IMR-90 (cell line): Measurements from ENCODE around the gene EIF3I. TPM values are rescaled to one million over a fixed set of nuclear protein-coding genes. Genes with fewer than 3 reads are reported as not detected.

Experiments
- ATAC-seq: fragments of 200-7000 bp; cut with Tn5 transposase; 2 replicates; pipeline ENCODE4 v1.9.1; 2020; ENCODE audit warnings: low read depth, mild to moderate bottlenecking, moderate library complexity
- BruUV-seq: library from RNA; stranded (reverse); fragments of 400-500 nt; replicated peaks from 2 replicates; lab custom pipeline; 2021; lab: Mats Ljungman, UMichigan
- CTCF ChIA-PET: fragments of 300-600 bp; formaldehyde crosslinking; extraction: SDS; loops from one replicate; lab custom pipeline; 2021; ENCODE audit warnings: antibody characterized with exemption; lab: Yijun Ruan, JAX
- POLR2A ChIA-PET: fragments of 300-600 bp; sonication (Branson Sonifier 250); formaldehyde crosslinking; loops from one replicate; lab custom pipeline; 2022; ENCODE audit warnings: antibody characterized with exemption; ENCODE audit not compliant: unreplicated experiment; lab: Charles Lee
- DNase-seq: peaks from one replicate; pipeline ENCODE4 v3.0.0; 2013
- H2AFZ ChIP-seq: replicated peaks from 2 replicates; pipeline ENCODE3; 2013; ENCODE audit warnings: low read length, mild to moderate bottlenecking; ENCODE audit not compliant: poor library complexity
- H2AK5ac ChIP-seq: 2 replicates; pipeline ENCODE4 v1.6.1; 2013; ENCODE audit warnings: low read depth, low read length, inconsistent platforms
- H2AK9ac ChIP-seq: replicated peaks from 2 replicates; pipeline ENCODE3; 2013; ENCODE audit warnings: mild to moderate bottlenecking, low read depth, low read length, moderate library complexity; ENCODE audit not compliant: poor library complexity
- H2BK120ac ChIP-seq: 2 replicates; pipeline ENCODE4 v1.6.1; 2013; ENCODE audit warnings: low read depth, low read length, inconsistent platforms
- H2BK15ac ChIP-seq: 3 replicates; pipeline ENCODE4 v1.6.1; 2013; ENCODE audit warnings: low read depth, low read length, inconsistent platforms
- H2BK20ac ChIP-seq: 2 replicates; pipeline ENCODE4 v1.6.1; 2013; ENCODE audit warnings: low read depth, mild to moderate bottlenecking, inconsistent platforms, low read length, moderate library complexity
- H2BK5ac ChIP-seq: 2 replicates; pipeline ENCODE4 v1.6.1; 2013; ENCODE audit warnings: mild to moderate bottlenecking, low read depth, low read length, inconsistent platforms; ENCODE audit not compliant: poor library complexity, severe bottlenecking
- H3K14ac ChIP-seq: replicated peaks from 2 replicates; pipeline ENCODE4 v1.6.1; 2013; ENCODE audit warnings: low read depth, low read length, inconsistent platforms
- H3K18ac ChIP-seq: 2 replicates; pipeline ENCODE4 v1.6.1; 2013; ENCODE audit warnings: low read depth, low read length, control low read depth
- H3K23ac ChIP-seq: 2 replicates; pipeline ENCODE4 v1.6.1; 2013; ENCODE audit warnings: low read depth, low read length, inconsistent platforms
- H3K27ac ChIP-seq: 2 replicates; pipeline ENCODE4 v1.5.1; 2013; ENCODE audit warnings: mild to moderate bottlenecking, control low read depth, low read length; ENCODE audit not compliant: insufficient read depth
- H3K27me3 ChIP-seq: 2 replicates; pipeline ENCODE4 v1.6.1; 2013; ENCODE audit warnings: low read length; ENCODE audit not compliant: control insufficient read depth, insufficient read depth
- H3K36me3 ChIP-seq: 2 replicates; pipeline ENCODE4 v1.6.1; 2013; ENCODE audit warnings: low read length, mixed read lengths; ENCODE audit not compliant: control insufficient read depth, insufficient read depth
- H3K4ac ChIP-seq: 2 replicates; pipeline ENCODE4 v1.6.1; 2013; ENCODE audit warnings: low read depth, low read length, inconsistent platforms
- H3K4me1 ChIP-seq: 2 replicates; pipeline ENCODE4 v1.6.1; 2013; ENCODE audit warnings: low read length, mixed read lengths; ENCODE audit not compliant: control insufficient read depth, insufficient read depth
- H3K4me2 ChIP-seq: 2 replicates; pipeline ENCODE4 v1.6.1; 2013; ENCODE audit warnings: low read depth, mild to moderate bottlenecking, control low read depth, low read length, moderate library complexity
- H3K4me3 ChIP-seq: 2 replicates; pipeline ENCODE4 v1.5.1; 2013; ENCODE audit warnings: low read depth, mild to moderate bottlenecking, control low read depth, low read length, moderate library complexity; ENCODE audit not compliant: insufficient read depth
- H3K56ac ChIP-seq: 2 replicates; pipeline ENCODE4 v1.6.1; 2013; ENCODE audit warnings: low read length, inconsistent platforms; ENCODE audit not compliant: insufficient read depth; ENCODE audit errors: extremely low read depth
- H3K79me1 ChIP-seq, 2 experiments: 2 replicates each; pipeline ENCODE4 v1.6.1; 2013; ENCODE audit warnings: low read length in 2 of 2, inconsistent platforms in 1 of 2, low read depth in 1 of 2
- H3K9ac ChIP-seq: 2 replicates; pipeline ENCODE4 v1.6.1; 2013; ENCODE audit warnings: low read depth, low read length, control low read depth
- H3K9me1 ChIP-seq: 2 replicates; pipeline ENCODE4 v1.6.1; 2013; ENCODE audit warnings: low read length, inconsistent platforms; ENCODE audit not compliant: insufficient read depth
- H3K9me3 ChIP-seq: 2 replicates; pipeline ENCODE4 v1.6.1; 2013; ENCODE audit warnings: low read length; ENCODE audit not compliant: control insufficient read depth, insufficient read depth
- H4K20me1 ChIP-seq: 2 replicates; pipeline ENCODE4 v1.6.1; 2013; ENCODE audit warnings: low read length, inconsistent platforms; ENCODE audit not compliant: insufficient read depth
- H4K5ac ChIP-seq: 2 replicates; pipeline ENCODE4 v1.6.1; 2013; ENCODE audit warnings: mild to moderate bottlenecking, low read depth, low read length, control low read depth
- H4K8ac ChIP-seq, 2 experiments: 2 replicates each; pipeline ENCODE4 v1.6.1; 2013; ENCODE audit warnings: low read depth in 2 of 2, low read length in 2 of 2, control low read depth in 1 of 2, inconsistent platforms in 1 of 2
- H4K91ac ChIP-seq: 2 replicates; pipeline ENCODE4 v1.6.1; 2013; ENCODE audit warnings: low read depth, low read length, inconsistent platforms; ENCODE audit not compliant: insufficient read depth
- BHLHE40 ChIP-seq: fragments of 150-350 bp; IDR thresholded peaks from 2 replicates; pipeline ENCODE4 v1.6.1; 2016; ENCODE audit warnings: mild to moderate bottlenecking, low read depth, low read length
- CEBPB ChIP-seq: IDR thresholded peaks from 2 replicates; pipeline ENCODE4 v1.6.1; 2012; ENCODE audit warnings: low read depth, low read length, improper control_type of control experiment
- CTCF ChIP-seq: conservative IDR thresholded peaks from 2 replicates; pipeline ENCODE4 v1.5.1; 2012; ENCODE audit warnings: mild to moderate bottlenecking, low read depth, low read length, improper control_type of control experiment
- MAFK ChIP-seq: IDR thresholded peaks from 2 replicates; pipeline ENCODE4 v1.6.1; 2012; ENCODE audit warnings: low read depth, low read length, improper control_type of control experiment
- MAZ ChIP-seq: IDR thresholded peaks from 2 replicates; pipeline ENCODE4 v1.6.1; 2012; ENCODE audit warnings: low read depth, mild to moderate bottlenecking, low read length, improper control_type of control experiment, moderate library complexity, borderline replicate concordance
- POLR2A ChIP-seq: IDR thresholded peaks from 2 replicates; pipeline ENCODE4 v1.6.1; 2012; ENCODE audit warnings: mild to moderate bottlenecking, low read depth, low read length
- RCOR1 ChIP-seq: IDR thresholded peaks from 2 replicates; pipeline ENCODE4 v1.6.1; 2012; ENCODE audit warnings: mild to moderate bottlenecking, low read length, improper control_type of control experiment; ENCODE audit not compliant: insufficient replicate concordance
- RFX5 ChIP-seq: IDR thresholded peaks from 2 replicates; pipeline ENCODE4 v1.8.0; 2012; ENCODE audit warnings: low read depth, mild to moderate bottlenecking, low read length, moderate library complexity
- SMC3 ChIP-seq: fragments of 150-350 bp; IDR thresholded peaks from 2 replicates; pipeline ENCODE4 v1.6.1; 2016; ENCODE audit warnings: low read depth, mild to moderate bottlenecking, antibody characterized with exemption, low read length, moderate library complexity
- WGBS, 2 experiments: methylation state at CpG; one replicate each; pipeline versions ENCODE4 v1.1.5 to v1.1.7; 2013; ENCODE audit warnings: missing lambda C conversion rate in 2 of 2; ENCODE audit not compliant: insufficient read length in 1 of 2; ENCODE audit errors: extremely low coverage in 2 of 2; 5-methylcytosine and 5-hydroxymethylcytosine counted together
- dilution Hi-C: fragments of 300-500 bp; cut with HindIII; formaldehyde crosslinking; loops from one replicate; pipeline ENCODE4 v1.14.3; 2018; ENCODE audit warnings: low sequenced_read_pairs; ENCODE audit not compliant: unreplicated experiment
- in situ Hi-C: fragments of 300-500 bp; cut with MboI; formaldehyde crosslinking; loops from 3 replicates; pipeline ENCODE4 v1.14.3; 2019; ENCODE audit warnings: low sequenced_read_pairs, inconsistent platforms, mixed read lengths
- intact Hi-C: fragments of 100-400 bp; cut with micrococcal nuclease; formaldehyde crosslinking; loops from 2 replicates; pipeline ENCODE4 v1.10.0; 2022
- polyA plus RNA-seq, 3 experiments: library from polyadenylated mRNA; depleted of rRNA; stranded (reverse); fragments of >200 nt; gene quantifications; 2 replicates each; pipeline ENCODE4 v1.2.3, GENCODE V29; 2012; ENCODE audit warnings: low replicate concordance in 1 of 3
- total RNA-seq: library from RNA; depleted of rRNA; stranded (reverse); fragments of >200 nt; gene quantifications from 2 replicates; pipeline ENCODE4 v1.2.3, GENCODE V29; 2012
- TF ChIP-seq, protein P1 (sequence below): fragments of 150-350 bp; IDR thresholded peaks from 2 replicates; pipeline ENCODE4 v1.6.1; 2017; ENCODE audit warnings: mild to moderate bottlenecking, antibody characterized with exemption, low read length, low read depth

Gene EIF3I
- total and polyA plus RNA-seq, 2 of the 4 experiments (the other 2 are of a cell fraction): 469 to 716 TPM

- TF ChIP-seq, protein P1, sequence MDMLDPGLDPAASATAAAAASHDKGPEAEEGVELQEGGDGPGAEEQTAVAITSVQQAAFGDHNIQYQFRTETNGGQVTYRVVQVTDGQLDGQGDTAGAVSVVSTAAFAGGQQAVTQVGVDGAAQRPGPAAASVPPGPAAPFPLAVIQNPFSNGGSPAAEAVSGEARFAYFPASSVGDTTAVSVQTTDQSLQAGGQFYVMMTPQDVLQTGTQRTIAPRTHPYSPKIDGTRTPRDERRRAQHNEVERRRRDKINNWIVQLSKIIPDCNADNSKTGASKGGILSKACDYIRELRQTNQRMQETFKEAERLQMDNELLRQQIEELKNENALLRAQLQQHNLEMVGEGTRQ: no peak
- TF ChIP-seq MAFK: no peak
These were observed 51.4 kb downstream of the EIF3I start (continued) for GRCh38 chr1:32273391-32274208.

- H3K27me3 ChIP-seq: peaks cover 18% of the 10 kb centered on the region
- in situ Hi-C loops (no loop called here), dilution Hi-C loops (no loop called here), intact Hi-C loops (no loop called here)
- 58% methylated on average over 9 of the region's 31 CpGs; no CpG with 5 or more reads in 1 of the 2 experiments for WGBS, 2 experiments
- H2BK5ac ChIP-seq: no peak overlapping the region
- H3K79me1 ChIP-seq: no peaks in the 10 kb centered on the region
- H2AK9ac ChIP-seq: peak overlapping the region; percentile 42
- H3K36me3 ChIP-seq: no peaks in the 10 kb centered on the region
- no peak overlapping the region for H2BK20ac ChIP-seq
- H2BK15ac ChIP-seq: no peak overlapping the region
- DNase-seq (no peak), ATAC-seq (no peak)
- no TSS peak for BruUV-seq
- H3K27ac ChIP-seq: no peak overlapping the region
- no peak overlapping the region for H2BK120ac ChIP-seq
- peak overlapping the region; percentile 16; the same call in 1 of the 2 replicates for H2AK5ac ChIP-seq
- H3K4me1 ChIP-seq: peaks cover 9% of the 10 kb centered on the region; the same call in 1 of the 2 replicates
- H3K9me3 ChIP-seq: no peaks in the 10 kb centered on the region
- no peak overlapping the region for H3K23ac ChIP-seq
- 0 out of 2 replicates have a peak, but pooled peaks cover 7% of the 10 kb centered on the region for H3K9me1 ChIP-seq
- ChIA-PET POLR2A (no interaction called here), CTCF (no interaction called here)
- no peak overlapping the region for H3K18ac ChIP-seq
- H4K8ac ChIP-seq: no peak overlapping the region
- no peak overlapping the region for H3K56ac ChIP-seq
- no peak overlapping the region for H3K4me3 ChIP-seq
- H3K4me2 ChIP-seq: no peak overlapping the region
- no peak overlapping the region for H3K4ac ChIP-seq
- H3K14ac ChIP-seq: no peak overlapping the region
- H2AFZ ChIP-seq: peak overlapping the region; percentile 32
- H4K5ac ChIP-seq: no peak overlapping the region
- no peak overlapping the region for H3K9ac ChIP-seq
- no peak overlapping the region; the same call in 1 of the 2 replicates for H4K91ac ChIP-seq
- no peaks in the 10 kb centered on the region for H4K20me1 ChIP-seq
- TF ChIP-seq MAFK (no peak), RFX5 (no peak), BHLHE40 (no peak), RCOR1 (no peak), MAZ (no peak), POLR2A (no peak), CEBPB (no peak), SMC3 (no peak), CTCF (no peak)
- TF ChIP-seq, protein P1: no peak
These were observed 52.6 kb downstream of the EIF3I start for GRCh38 chr1:32274646-32275340.
